SK-N-SH treated with all-trans-retinoic acid at 6 μM for 48 hours (cell line): ENCODE data around the gene LYPLA2.

Source experiments
- ATAC-seq: fragments of 200-7000 bp; cut with Tn5 transposase; 3 replicates; pipeline ENCODE4 v1.9.1; 2020; ENCODE audit warnings: mild to moderate bottlenecking, moderate library complexity
- BACH2 ChIP-seq: fragments of 250-450 bp; sonication (Bioruptor Pico); IDR thresholded peaks from 2 replicates; pipeline ENCODE4 v1.9.0; 2021; ENCODE audit warnings: mild to moderate bottlenecking, borderline replicate concordance
- CSDC2 ChIP-seq: fragments of 250-450 bp; sonication (Bioruptor Pico); IDR thresholded peaks from 2 replicates; pipeline ENCODE4 v1.5.0; 2020; ENCODE audit warnings: mild to moderate bottlenecking, moderate library complexity
- ESRRG ChIP-seq: fragments of 250-450 bp; sonication (Bioruptor Pico); IDR thresholded peaks from 2 replicates; pipeline ENCODE4 v1.6.1; 2021; ENCODE audit warnings: mild to moderate bottlenecking
- GLIS3 ChIP-seq: fragments of 250-450 bp; sonication (Bioruptor Pico); IDR thresholded peaks from 2 replicates; pipeline ENCODE4 v1.5.0; 2020; ENCODE audit warnings: mild to moderate bottlenecking, moderate library complexity
- ISL1 ChIP-seq: fragments of 250-450 bp; sonication (Bioruptor Pico); IDR thresholded peaks from 2 replicates; pipeline ENCODE4 v2.1.2; 2022; ENCODE audit warnings: mild to moderate bottlenecking, moderate library complexity
- OSR1 ChIP-seq: fragments of 250-450 bp; sonication (Bioruptor Pico); IDR thresholded peaks from 2 replicates; pipeline ENCODE4 v1.8.0; 2022; ENCODE audit warnings: moderate library complexity, mild to moderate bottlenecking, inconsistent platforms
- PPARA ChIP-seq: fragments of 250-450 bp; sonication (Bioruptor Pico); IDR thresholded peaks from 2 replicates; pipeline ENCODE4 v1.5.0; 2020; ENCODE audit warnings: mild to moderate bottlenecking, borderline replicate concordance
- SNAI2 ChIP-seq: fragments of 250-450 bp; sonication (Bioruptor Pico); IDR thresholded peaks from 2 replicates; pipeline ENCODE4 v1.5.0; 2020; ENCODE audit warnings: mild to moderate bottlenecking, moderate library complexity
- TCF4 ChIP-seq: fragments of 250-450 bp; sonication (Bioruptor Pico); IDR thresholded peaks from 2 replicates; pipeline ENCODE4 v1.8.0; 2021; ENCODE audit warnings: mild to moderate bottlenecking, moderate library complexity, borderline replicate concordance
- TOX ChIP-seq: fragments of 250-450 bp; sonication (Bioruptor Pico); IDR thresholded peaks from 2 replicates; pipeline ENCODE4 v1.8.0; 2021; ENCODE audit warnings: mild to moderate bottlenecking, moderate library complexity, borderline replicate concordance
- ZC3H10 ChIP-seq: fragments of 250-450 bp; sonication (Bioruptor Pico); IDR thresholded peaks from 2 replicates; pipeline ENCODE4 v1.5.1; 2021; ENCODE audit warnings: mild to moderate bottlenecking, moderate library complexity
- ZFP3 ChIP-seq: fragments of 250-450 bp; sonication (Bioruptor Pico); IDR thresholded peaks from 2 replicates; pipeline ENCODE4 v1.5.0; 2020; ENCODE audit warnings: mild to moderate bottlenecking, moderate library complexity
- ZFP30 ChIP-seq: fragments of 450-650 bp; formaldehyde crosslinking; IDR thresholded peaks from 2 replicates; pipeline ENCODE4 v1.5.0; 2022; ENCODE audit warnings: mild to moderate bottlenecking, moderate library complexity
- ZNF565 ChIP-seq: fragments of 450-650 bp; formaldehyde crosslinking; conservative IDR thresholded peaks from 2 replicates; pipeline ENCODE4 v1.5.0; 2020; ENCODE audit warnings: low read depth, mild to moderate bottlenecking, moderate library complexity
- ZNF70 ChIP-seq: fragments of 450-650 bp; formaldehyde crosslinking; IDR thresholded peaks from 2 replicates; pipeline ENCODE4 v1.5.0; 2020; ENCODE audit warnings: mild to moderate bottlenecking, moderate library complexity
- ZNF8 ChIP-seq: fragments of 450-650 bp; formaldehyde crosslinking; IDR thresholded peaks from 2 replicates; pipeline ENCODE4 v1.5.0; 2020; ENCODE audit warnings: mild to moderate bottlenecking, moderate library complexity
- TF ChIP-seq, protein P1 (sequence below): fragments of 250-450 bp; sonication (Bioruptor Pico); IDR thresholded peaks from 2 replicates; pipeline ENCODE4 v1.8.0; 2021; ENCODE audit warnings: low read depth, mild to moderate bottlenecking, moderate library complexity, borderline replicate concordance
- TF ChIP-seq, protein P2 (sequence below): fragments of 250-450 bp; sonication (Bioruptor Pico); IDR thresholded peaks from 2 replicates; pipeline ENCODE4 v1.5.1; 2020; ENCODE audit warnings: low read depth, mild to moderate bottlenecking, moderate library complexity
- TF ChIP-seq, protein P3 (sequence below): fragments of 250-450 bp; sonication (Bioruptor Pico); IDR thresholded peaks from 2 replicates; pipeline ENCODE4 v1.5.0; 2020; ENCODE audit warnings: mild to moderate bottlenecking, moderate library complexity
- TF ChIP-seq, protein P4 (sequence below): fragments of 250-450 bp; sonication (Bioruptor Pico); IDR thresholded peaks from 2 replicates; pipeline ENCODE4 v1.8.0; 2020; ENCODE audit warnings: mild to moderate bottlenecking, moderate library complexity, borderline replicate concordance
- TF ChIP-seq, protein P5 (sequence below): fragments of 250-450 bp; sonication (Bioruptor Pico); IDR thresholded peaks from 2 replicates; pipeline ENCODE4 v1.5.1; 2021; ENCODE audit warnings: mild to moderate bottlenecking, moderate library complexity

LYPLA2 gene

DNA sequence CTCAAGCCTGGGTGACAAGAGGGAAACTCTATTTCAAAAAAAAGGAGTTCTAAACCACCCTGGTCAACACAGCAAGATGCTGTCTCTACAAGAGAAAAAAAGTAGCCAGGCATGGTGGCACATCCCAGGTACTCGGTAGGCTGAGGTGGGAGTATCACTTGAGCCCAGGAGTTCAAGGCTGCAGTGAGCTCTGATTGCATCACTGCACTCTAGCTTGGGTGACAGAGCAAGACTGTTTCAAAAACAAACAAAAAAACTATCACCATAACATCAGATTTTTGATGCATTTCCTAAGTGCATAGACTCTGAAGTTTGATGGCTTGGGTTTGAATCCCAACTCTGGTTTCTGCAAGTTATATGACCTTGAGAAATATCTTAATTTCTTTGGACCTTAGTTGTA is 38.0 kb upstream of the LYPLA2 start:
- no peak for ATAC-seq
- no peak for TF ChIP-seq BACH2 (CRISPR knock-in tag)
- no peak for TF ChIP-seq SNAI2 (CRISPR knock-in tag)
- no peak for TF ChIP-seq ZFP30
- TF ChIP-seq PPARA (CRISPR knock-in tag): no peak
- TF ChIP-seq TCF4: no peak

DNA sequence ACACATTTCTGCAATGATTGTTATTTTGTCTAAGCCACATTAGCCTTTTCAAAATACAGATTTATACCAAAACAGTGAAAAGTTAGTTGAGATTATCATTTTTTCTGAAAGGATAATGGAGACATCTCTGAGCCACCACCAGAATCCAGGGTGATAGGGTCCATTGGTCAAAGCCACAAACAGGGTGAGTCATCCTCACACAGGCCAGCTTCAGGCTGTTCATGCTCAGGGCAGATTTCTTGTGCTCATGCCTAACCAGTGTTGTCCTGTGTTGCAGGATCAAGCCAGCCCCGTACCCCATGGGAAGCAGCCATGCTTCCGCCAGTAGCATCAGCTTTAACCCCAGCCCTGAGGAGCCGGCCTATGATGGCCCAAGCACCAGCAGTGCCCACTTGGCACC is 34.3 kb upstream of the LYPLA2 start:
- TF ChIP-seq, protein P1, sequence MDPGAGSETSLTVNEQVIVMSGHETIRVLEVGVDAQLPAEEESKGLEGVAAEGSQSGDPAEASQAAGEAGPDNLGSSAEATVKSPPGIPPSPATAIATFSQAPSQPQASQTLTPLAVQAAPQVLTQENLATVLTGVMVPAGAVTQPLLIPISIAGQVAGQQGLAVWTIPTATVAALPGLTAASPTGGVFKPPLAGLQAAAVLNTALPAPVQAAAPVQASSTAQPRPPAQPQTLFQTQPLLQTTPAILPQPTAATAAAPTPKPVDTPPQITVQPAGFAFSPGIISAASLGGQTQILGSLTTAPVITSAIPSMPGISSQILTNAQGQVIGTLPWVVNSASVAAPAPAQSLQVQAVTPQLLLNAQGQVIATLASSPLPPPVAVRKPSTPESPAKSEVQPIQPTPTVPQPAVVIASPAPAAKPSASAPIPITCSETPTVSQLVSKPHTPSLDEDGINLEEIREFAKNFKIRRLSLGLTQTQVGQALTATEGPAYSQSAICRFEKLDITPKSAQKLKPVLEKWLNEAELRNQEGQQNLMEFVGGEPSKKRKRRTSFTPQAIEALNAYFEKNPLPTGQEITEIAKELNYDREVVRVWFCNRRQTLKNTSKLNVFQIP: no peak
- no peak for TF ChIP-seq SNAI2 (CRISPR knock-in tag)
- TF ChIP-seq, all 23 proteins: peak for 0
- ATAC-seq: peak; percentile 69

DNA sequence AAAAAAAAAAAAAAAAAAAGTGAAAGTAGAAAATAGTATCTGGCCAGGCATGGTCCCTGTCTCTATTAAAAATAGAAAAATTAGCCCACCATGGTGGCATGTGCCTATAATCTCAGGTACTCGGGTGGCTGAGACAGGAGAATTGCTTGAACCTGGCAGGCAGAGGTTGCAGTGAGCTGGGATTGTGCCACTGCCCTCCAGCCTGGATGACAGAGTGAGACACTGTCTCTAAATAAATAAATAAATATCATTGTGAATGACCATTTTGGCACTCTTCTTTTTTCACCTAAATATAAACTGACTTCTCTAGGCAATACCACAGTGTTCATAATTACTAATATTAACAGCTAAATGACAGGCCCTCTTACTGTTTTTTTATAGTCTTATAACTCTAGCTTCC is 33.1 kb upstream of the LYPLA2 start:
- TF ChIP-seq, protein P2, sequence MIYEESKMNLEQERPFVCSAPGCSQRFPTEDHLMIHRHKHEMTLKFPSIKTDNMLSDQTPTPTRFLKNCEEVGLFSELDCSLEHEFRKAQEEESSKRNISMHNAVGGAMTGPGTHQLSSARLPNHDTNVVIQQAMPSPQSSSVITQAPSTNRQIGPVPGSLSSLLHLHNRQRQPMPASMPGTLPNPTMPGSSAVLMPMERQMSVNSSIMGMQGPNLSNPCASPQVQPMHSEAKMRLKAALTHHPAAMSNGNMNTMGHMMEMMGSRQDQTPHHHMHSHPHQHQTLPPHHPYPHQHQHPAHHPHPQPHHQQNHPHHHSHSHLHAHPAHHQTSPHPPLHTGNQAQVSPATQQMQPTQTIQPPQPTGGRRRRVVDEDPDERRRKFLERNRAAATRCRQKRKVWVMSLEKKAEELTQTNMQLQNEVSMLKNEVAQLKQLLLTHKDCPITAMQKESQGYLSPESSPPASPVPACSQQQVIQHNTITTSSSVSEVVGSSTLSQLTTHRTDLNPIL (CRISPR knock-in tag): no peak
- TF ChIP-seq BACH2 (CRISPR knock-in tag) (no peak), ZNF8 (CRISPR knock-in tag) (no peak), ZFP30 (no peak)
- ATAC-seq: no peak

DNA sequence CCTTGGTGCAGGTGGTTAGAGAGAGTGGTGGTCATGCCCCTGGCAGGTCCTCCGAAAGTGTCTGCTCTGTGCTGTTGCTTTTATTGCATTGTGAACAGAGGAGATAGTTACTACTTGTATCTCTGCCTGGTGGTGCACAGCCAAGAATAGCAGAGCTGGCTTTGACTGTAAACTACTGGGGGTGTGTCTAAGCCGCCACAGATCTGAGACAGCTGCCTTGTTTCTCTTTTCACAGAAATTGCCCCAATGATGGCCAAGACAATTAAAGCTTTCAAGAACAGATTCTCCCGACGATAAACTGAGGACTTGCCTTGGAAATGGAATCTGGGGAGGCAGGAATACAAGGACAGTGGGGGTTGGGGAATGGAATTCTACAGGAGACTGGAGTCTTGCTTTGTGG is 31.7 kb upstream of the LYPLA2 start:
- ATAC-seq: no peak
- TF ChIP-seq ZFP3 (no peak), ZNF70 (CRISPR knock-in tag) (no peak), CSDC2 (CRISPR knock-in tag) (no peak), TOX (CRISPR knock-in tag) (no peak), OSR1 (CRISPR knock-in tag) (no peak), ZC3H10 (no peak), GLIS3 (CRISPR knock-in tag) (no peak), ZFP30 (no peak), ZNF8 (CRISPR knock-in tag) (no peak), ISL1 (CRISPR knock-in tag) (no peak), ESRRG (CRISPR knock-in tag) (no peak), ZNF565 (CRISPR knock-in tag) (no peak), BACH2 (CRISPR knock-in tag) (no peak), PPARA (CRISPR knock-in tag) (no peak)
- TF ChIP-seq, protein P3, sequence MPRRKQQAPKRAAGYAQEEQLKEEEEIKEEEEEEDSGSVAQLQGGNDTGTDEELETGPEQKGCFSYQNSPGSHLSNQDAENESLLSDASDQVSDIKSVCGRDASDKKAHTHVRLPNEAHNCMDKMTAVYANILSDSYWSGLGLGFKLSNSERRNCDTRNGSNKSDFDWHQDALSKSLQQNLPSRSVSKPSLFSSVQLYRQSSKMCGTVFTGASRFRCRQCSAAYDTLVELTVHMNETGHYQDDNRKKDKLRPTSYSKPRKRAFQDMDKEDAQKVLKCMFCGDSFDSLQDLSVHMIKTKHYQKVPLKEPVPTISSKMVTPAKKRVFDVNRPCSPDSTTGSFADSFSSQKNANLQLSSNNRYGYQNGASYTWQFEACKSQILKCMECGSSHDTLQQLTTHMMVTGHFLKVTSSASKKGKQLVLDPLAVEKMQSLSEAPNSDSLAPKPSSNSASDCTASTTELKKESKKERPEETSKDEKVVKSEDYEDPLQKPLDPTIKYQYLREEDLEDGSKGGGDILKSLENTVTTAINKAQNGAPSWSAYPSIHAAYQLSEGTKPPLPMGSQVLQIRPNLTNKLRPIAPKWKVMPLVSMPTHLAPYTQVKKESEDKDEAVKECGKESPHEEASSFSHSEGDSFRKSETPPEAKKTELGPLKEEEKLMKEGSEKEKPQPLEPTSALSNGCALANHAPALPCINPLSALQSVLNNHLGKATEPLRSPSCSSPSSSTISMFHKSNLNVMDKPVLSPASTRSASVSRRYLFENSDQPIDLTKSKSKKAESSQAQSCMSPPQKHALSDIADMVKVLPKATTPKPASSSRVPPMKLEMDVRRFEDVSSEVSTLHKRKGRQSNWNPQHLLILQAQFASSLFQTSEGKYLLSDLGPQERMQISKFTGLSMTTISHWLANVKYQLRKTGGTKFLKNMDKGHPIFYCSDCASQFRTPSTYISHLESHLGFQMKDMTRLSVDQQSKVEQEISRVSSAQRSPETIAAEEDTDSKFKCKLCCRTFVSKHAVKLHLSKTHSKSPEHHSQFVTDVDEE (CRISPR knock-in tag): no peak
- TF ChIP-seq, protein P2 (CRISPR knock-in tag): no peak
- TF ChIP-seq, protein P1: no peak
- TF ChIP-seq, protein P4, sequence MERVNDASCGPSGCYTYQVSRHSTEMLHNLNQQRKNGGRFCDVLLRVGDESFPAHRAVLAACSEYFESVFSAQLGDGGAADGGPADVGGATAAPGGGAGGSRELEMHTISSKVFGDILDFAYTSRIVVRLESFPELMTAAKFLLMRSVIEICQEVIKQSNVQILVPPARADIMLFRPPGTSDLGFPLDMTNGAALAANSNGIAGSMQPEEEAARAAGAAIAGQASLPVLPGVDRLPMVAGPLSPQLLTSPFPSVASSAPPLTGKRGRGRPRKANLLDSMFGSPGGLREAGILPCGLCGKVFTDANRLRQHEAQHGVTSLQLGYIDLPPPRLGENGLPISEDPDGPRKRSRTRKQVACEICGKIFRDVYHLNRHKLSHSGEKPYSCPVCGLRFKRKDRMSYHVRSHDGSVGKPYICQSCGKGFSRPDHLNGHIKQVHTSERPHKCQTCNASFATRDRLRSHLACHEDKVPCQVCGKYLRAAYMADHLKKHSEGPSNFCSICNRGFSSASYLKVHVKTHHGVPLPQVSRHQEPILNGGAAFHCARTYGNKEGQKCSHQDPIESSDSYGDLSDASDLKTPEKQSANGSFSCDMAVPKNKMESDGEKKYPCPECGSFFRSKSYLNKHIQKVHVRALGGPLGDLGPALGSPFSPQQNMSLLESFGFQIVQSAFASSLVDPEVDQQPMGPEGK: no peak
- TF ChIP-seq, protein P5, sequence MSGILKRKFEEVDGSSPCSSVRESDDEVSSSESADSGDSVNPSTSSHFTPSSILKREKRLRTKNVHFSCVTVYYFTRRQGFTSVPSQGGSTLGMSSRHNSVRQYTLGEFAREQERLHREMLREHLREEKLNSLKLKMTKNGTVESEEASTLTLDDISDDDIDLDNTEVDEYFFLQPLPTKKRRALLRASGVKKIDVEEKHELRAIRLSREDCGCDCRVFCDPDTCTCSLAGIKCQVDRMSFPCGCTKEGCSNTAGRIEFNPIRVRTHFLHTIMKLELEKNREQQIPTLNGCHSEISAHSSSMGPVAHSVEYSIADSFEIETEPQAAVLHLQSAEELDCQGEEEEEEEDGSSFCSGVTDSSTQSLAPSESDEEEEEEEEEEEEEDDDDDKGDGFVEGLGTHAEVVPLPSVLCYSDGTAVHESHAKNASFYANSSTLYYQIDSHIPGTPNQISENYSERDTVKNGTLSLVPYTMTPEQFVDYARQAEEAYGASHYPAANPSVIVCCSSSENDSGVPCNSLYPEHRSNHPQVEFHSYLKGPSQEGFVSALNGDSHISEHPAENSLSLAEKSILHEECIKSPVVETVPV: no peak
